ENCODE measurements around the gene FKBP1B. TPM values are rescaled to one million over a fixed set of nuclear protein-coding genes. Genes with fewer than 3 reads are reported as not detected.

Gene FKBP1B
- total RNA-seq, 1 experiment from 2014 or later: 2.1 TPM

DNA sequence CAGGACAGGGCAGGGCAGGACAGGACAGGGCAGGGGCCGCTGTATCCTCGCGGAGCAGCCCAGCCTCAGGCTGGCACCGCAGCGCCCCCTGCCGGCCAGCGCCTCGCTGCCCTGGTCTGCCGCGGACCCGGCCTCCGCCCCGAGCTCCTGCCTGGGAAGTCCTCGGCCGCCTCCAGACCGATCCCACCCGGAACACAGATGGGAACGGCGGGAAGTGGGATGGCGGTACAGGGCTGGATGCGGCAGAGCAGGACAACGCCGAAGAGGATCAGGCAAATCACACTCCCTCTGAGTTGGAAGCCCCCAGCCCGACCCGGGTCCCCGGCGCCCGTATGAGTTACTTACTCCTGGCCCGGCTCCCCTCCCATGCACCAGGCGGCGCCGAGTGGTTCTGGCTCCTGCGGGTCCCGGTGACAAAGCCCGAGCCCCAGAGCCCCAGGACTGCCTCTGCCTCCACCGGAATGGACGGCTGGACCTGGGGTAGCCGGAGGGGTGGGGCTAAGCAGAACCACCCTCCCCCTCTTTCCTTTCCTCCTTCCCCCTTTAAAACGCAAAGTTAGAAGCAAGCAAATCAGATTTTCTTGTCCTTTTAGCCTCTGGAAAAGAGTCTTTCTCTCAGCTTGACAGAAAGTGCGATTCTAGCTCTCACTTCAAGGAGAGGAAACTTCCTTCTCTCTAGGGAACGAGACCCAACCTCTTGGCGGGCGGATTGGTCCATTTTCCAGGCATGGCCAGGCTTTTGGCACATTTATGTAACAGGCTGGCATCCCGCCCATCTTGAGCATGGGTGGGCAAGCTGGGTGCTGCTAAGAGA is 35.1 kb downstream of the FKBP1B start, which contains the start of gene TP53I3:
Gene TP53I3 (minus strand): TSS at position 449 of the 814 bp plus-strand sequence. CDS start 508 bp downstream, outside the sequence.
- Histone ChIP-seq H3K36me3 (ENCODE audit: low read depth, low read length) (peaks cover 5% of the 10 kb centered on the region), H3K9ac (ENCODE audit: low read length) (peak within 1 kb of the TSS; percentile 56), H3K4me1 (ENCODE audit: insufficient read depth, low read length) (peaks cover 14% of the 10 kb centered on the region), H3K27me3 (ENCODE audit: low read length) (no peaks in the 10 kb centered on the region), H3K79me2 (ENCODE audit: low read length) (peaks cover 10% of the 10 kb centered on the region; the same call in 1 of the 2 replicates), H2AFZ (ENCODE audit: low read length) (peak within 1 kb of the TSS; percentile 86), H3K27ac (ENCODE audit: low read length) (peak within 1 kb of the TSS; percentile 36), H3K4me2 (ENCODE audit: low read length) (peak within 1 kb of the TSS; percentile 78), H3K9me2 (replicated peaks; ENCODE audit: low read length) (no peaks in the 10 kb centered on the region), H3K4me3 (ENCODE audit: low read length) (peak within 1 kb of the TSS; percentile 67), H3F3A (ENCODE audit: low read length, unreplicated experiment) (no peaks in the 10 kb centered on the region), H4K20me1 (ENCODE audit: low read length) (no peaks in the 10 kb centered on the region), H3K9me3 (ENCODE audit: low read length) (no peaks in the 10 kb centered on the region)
- intact Hi-C loops (cut with micrococcal nuclease): loop anchor here (1.0 to 2.0 kb wide), 7 partner anchors 8 to 298 kb away; partner anchors contain the start of genes ATAD2B, SF3B6 and UBXN2A
- POLR2A ChIA-PET (ENCODE audit: unreplicated experiment): interaction anchor here (0.6 to 1.8 kb wide), 5 partner anchors 25 to 1274 kb away, joined by 3 to 13 read pairs (median 4); partner anchors contain the start of genes ATAD2B, FAM228B and PFN4
- CTCF ChIA-PET: interaction anchor here (0.5 to 2.1 kb wide), 8 partner anchors 54 to 891 kb away, joined by 3 to 24 read pairs (median 5); partner anchors contain the start of gene ATAD2B
- ATAC-seq: peak; percentile 91
- TF ChIP-seq CTCF (conservative IDR thresholded peaks at IDR 0.05; ENCODE audit: low read depth, low read length) (peak; percentile 88), EZH2 (IDR thresholded peaks at IDR 0.05; ENCODE audit: low read length, unreplicated experiment) (no peak), EZH2phosphoT487 (IDR thresholded peaks at IDR 0.05; ENCODE audit: borderline replicate concordance, low read length) (no peak)
- DNase-seq: peak; percentile 93
- BruUV-seq (replicated peaks): TSS peak; percentile 41

- no peaks in the 10 kb centered on the region for H3K9me3 ChIP-seq (ENCODE audit: low read length)
- H3K9me2 ChIP-seq (replicated peaks; ENCODE audit: low read length): no peaks in the 10 kb centered on the region
- H3K4me2 ChIP-seq (ENCODE audit: low read length): peak overlapping the region; percentile 78
- intact Hi-C loops (cut with micrococcal nuclease): loop anchor here (2.0 kb wide), 1 partner anchor 144 kb away; the partner anchor contains the start of gene UBXN2A
- no peak for TF ChIP-seq CTCF (conservative IDR thresholded peaks at IDR 0.05; ENCODE audit: low read depth, low read length)
- TF ChIP-seq EZH2phosphoT487 (IDR thresholded peaks at IDR 0.05; ENCODE audit: borderline replicate concordance, low read length): no peak
- H3K27ac ChIP-seq (ENCODE audit: low read length): peak overlapping the region; percentile 36
- no peaks in the 10 kb centered on the region for H4K20me1 ChIP-seq (ENCODE audit: low read length)
- H3K79me2 ChIP-seq (ENCODE audit: low read length): peaks cover 10% of the 10 kb centered on the region; the same call in 1 of the 2 replicates
- ATAC-seq: peak; percentile 0; the same call in 1 of the 2 replicates
- H3F3A ChIP-seq (ENCODE audit: low read length, unreplicated experiment): no peaks in the 10 kb centered on the region
- peaks cover 14% of the 10 kb centered on the region for H3K4me1 ChIP-seq (ENCODE audit: insufficient read depth, low read length)
- H3K9ac ChIP-seq (ENCODE audit: low read length): peak overlapping the region; percentile 56
- DNase-seq: no peak
- no TSS peak for BruUV-seq (replicated peaks)
- peak overlapping the region; percentile 86 for H2AFZ ChIP-seq (ENCODE audit: low read length)
- peaks cover 5% of the 10 kb centered on the region for H3K36me3 ChIP-seq (ENCODE audit: low read depth, low read length)
- peak overlapping the region; percentile 67 for H3K4me3 ChIP-seq (ENCODE audit: low read length)
- no peaks in the 10 kb centered on the region for H3K27me3 ChIP-seq (ENCODE audit: low read length)
- ChIA-PET CTCF (interaction anchor here (0.5 to 2.1 kb wide), 3 partner anchors 127 to 192 kb away, joined by 3 to 24 read pairs (median 3); partner anchors contain the start of gene ATAD2B), POLR2A (ENCODE audit: unreplicated experiment) (interaction anchor here (0.5 to 0.7 kb wide), 3 partner anchors 70 to 1274 kb away, joined by 3 to 5 read pairs (median 4); no protein-coding TSS in a partner anchor)
Measured at GRCh38 chr2:24085200-24085489, 35.6 kb downstream of the FKBP1B start.

All from PC-3 (cell line).